G401.6 (cell line): ENCODE data around the gene TSPAN4.

Source experiments
- FAIRE-seq: peaks from 2 replicates; lab custom pipeline; 2012; peaks lifted over from hg19 to GRCh38; lab: Jason Lieb, UNC

The TSPAN4 gene

GRCh38 chr11:850775-851763 is 8.4 kb downstream of the TSPAN4 start:
- FAIRE-seq: no peak

GRCh38 chr11:852762-853161 is 10.1 kb downstream of the TSPAN4 start:
- no peak for FAIRE-seq

- FAIRE-seq: no peak
These were observed 11.2 kb downstream of the TSPAN4 start for GRCh38 chr11:853682-854448.

- FAIRE-seq: no peak
These were observed 12.1 kb downstream of the TSPAN4 start for GRCh38 chr11:854601-855329.

GRCh38 chr11:855330-855674 is 12.7 kb downstream of the TSPAN4 start:
- no peak for FAIRE-seq

GRCh38 chr11:855796-856195 is 13.1 kb downstream of the TSPAN4 start:
- FAIRE-seq: no peak

- FAIRE-seq: no peak
These were observed 13.7 kb downstream of the TSPAN4 start for GRCh38 chr11:856397-856796.

GRCh38 chr11:858053-858761 is 15.6 kb downstream of the TSPAN4 start:
- no peak for FAIRE-seq

- no peak for FAIRE-seq
These were observed 16.2 kb downstream of the TSPAN4 start for GRCh38 chr11:858762-859339.

GRCh38 chr11:859394-860131 is 16.9 kb downstream of the TSPAN4 start:
- peak; percentile 81 for FAIRE-seq

GRCh38 chr11:860234-861104 is 17.8 kb downstream of the TSPAN4 start:
- no peak for FAIRE-seq

- no peak for FAIRE-seq
These were observed 18.4 kb downstream of the TSPAN4 start for GRCh38 chr11:861105-861479.

GRCh38 chr11:862081-862661 is 19.5 kb downstream of the TSPAN4 start:
- peak; percentile 72 for FAIRE-seq

- no peak for FAIRE-seq
These were observed 20.0 kb downstream of the TSPAN4 start for GRCh38 chr11:862696-863022.

- peak; percentile 52 for FAIRE-seq
These were observed 20.6 kb downstream of the TSPAN4 start for GRCh38 chr11:863023-863909.

GRCh38 chr11:863910-864827 is 21.5 kb downstream of the TSPAN4 start:
- FAIRE-seq: no peak

GRCh38 chr11:864898-865297 is 22.2 kb downstream of the TSPAN4 start:
- FAIRE-seq: no peak
